ENCODE data around the gene DACH1. TPM values are rescaled to one million over a fixed set of nuclear protein-coding genes. Genes with fewer than 3 reads are reported as not detected.
"Not testable (repeated sequence)": the region's sequence is repeated elsewhere in the genome, so short reads cannot be mapped to it uniquely, and the experiment has no call there.

The DACH1 gene
- total RNA-seq, result 1 to 10 TPM in 3 of 4 donors, under 1 TPM in 1; 0.38 to 5.8 (median 2.5) TPM

DNA sequence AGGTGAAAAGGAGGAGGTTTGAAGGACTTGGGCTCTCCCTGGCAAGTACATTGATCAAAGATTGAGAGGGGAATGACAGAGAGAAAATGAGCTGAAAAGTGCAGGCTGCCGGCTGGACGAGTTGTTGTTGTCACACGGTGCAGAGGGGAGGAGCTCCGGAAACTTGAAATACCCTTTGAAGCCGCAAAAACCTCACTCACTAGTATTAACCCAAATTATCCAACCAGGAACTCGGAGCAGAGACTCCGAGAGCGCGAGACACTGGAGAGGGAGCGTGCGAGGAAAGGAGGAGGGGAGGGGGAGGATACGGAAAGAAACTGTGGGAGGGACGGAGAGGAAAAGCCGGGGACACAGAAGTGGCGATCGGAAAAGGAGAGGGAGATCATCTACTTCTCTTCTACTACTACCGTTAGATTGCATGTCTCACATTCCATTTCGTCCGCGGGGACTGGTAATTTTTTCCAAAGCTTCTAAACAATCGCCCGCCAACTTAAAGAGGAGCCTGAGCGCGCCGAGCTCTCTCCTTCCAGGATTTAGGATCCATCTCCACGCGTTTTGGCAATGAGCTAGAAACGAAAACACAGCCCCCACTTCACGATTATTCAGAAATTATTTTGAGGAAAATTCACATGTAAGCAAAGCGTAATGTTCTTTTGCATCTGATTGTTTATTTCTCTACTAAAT is at the start of gene DACH1:
DACH1 (minus strand) TSS at position 74 of the 684 bp plus-strand sequence.
- no peak for DNase-seq (ENCODE audit: low spot score in 2 of 2)
- peak within 1 kb of the TSS; percentile 35 for H3K4me3 ChIP-seq (ENCODE audit: low read depth, poor library complexity, severe bottlenecking)
- WGBS, 2 donors, result 2% methylated on average over 30 of the region's 30 CpGs
- TF ChIP-seq, protein P1, sequence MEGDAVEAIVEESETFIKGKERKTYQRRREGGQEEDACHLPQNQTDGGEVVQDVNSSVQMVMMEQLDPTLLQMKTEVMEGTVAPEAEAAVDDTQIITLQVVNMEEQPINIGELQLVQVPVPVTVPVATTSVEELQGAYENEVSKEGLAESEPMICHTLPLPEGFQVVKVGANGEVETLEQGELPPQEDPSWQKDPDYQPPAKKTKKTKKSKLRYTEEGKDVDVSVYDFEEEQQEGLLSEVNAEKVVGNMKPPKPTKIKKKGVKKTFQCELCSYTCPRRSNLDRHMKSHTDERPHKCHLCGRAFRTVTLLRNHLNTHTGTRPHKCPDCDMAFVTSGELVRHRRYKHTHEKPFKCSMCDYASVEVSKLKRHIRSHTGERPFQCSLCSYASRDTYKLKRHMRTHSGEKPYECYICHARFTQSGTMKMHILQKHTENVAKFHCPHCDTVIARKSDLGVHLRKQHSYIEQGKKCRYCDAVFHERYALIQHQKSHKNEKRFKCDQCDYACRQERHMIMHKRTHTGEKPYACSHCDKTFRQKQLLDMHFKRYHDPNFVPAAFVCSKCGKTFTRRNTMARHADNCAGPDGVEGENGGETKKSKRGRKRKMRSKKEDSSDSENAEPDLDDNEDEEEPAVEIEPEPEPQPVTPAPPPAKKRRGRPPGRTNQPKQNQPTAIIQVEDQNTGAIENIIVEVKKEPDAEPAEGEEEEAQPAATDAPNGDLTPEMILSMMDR (IDR thresholded peaks at IDR 0.05), result no peak
- no peak for TF ChIP-seq POLR2A (IDR thresholded peaks at IDR 0.05)
- intact Hi-C loops (cut with DNase I; ENCODE audit: low total_unique reads), result no loop called here

DNA sequence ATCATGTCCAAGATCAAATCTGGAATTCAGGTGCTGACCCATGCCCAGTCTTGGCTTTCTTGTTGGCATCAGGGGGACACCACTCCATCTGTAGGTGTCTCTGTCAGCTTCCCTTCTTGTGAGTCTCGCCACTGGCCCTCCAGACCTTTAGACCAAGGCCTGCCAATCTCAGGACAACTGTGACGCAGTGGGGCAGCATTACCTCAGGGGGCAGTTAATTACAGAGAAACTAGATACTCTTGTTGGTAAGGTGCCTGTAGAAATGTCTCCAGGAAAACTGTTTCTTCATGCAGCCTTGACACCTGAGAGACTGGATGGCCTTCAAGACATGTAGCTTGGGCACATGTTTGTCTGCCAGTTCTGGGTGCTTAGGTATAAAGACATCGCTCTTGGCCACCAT is 46.7 kb upstream of the DACH1 start:
- intact Hi-C loops (cut with DNase I; ENCODE audit: low total_unique reads), result no loop called here
- TF ChIP-seq, protein P1 (IDR thresholded peaks at IDR 0.05), result no peak
- no peak for TF ChIP-seq POLR2A (IDR thresholded peaks at IDR 0.05)
- DNase-seq (ENCODE audit: low spot score in 2 of 2), result no peak
- H3K4me3 ChIP-seq (ENCODE audit: low read depth, poor library complexity, severe bottlenecking), result no peak overlapping the region
- 93 to 96% methylated on average over 3 of the region's 3 CpGs for WGBS, 2 donors

DNA sequence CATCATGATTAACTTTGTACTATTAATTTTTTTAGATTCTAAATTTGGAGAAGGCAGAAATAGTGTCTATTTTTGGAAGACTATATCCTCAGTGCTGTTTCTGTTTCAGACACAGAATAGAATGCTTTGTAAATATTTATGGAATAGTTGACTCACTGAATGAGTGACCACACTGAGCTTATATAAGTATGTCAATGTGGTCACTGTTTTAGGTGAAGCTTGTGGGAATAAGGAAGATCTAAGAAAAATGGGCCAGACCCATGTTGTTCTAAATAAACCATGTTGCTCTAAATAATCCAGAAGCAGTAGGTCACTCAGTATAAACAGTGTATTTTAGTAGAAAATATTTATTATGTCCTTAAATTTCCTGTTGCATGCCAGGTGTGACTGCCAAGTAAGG is 45.5 kb upstream of the DACH1 start:
- no peak for DNase-seq (ENCODE audit: low spot score in 2 of 2)
- TF ChIP-seq, protein P1 (IDR thresholded peaks at IDR 0.05), result no peak
- TF ChIP-seq POLR2A (IDR thresholded peaks at IDR 0.05), result no peak
- intact Hi-C loops (cut with DNase I; ENCODE audit: low total_unique reads), result no loop called here
- no peak overlapping the region for H3K4me3 ChIP-seq (ENCODE audit: low read depth, poor library complexity, severe bottlenecking)

DNA sequence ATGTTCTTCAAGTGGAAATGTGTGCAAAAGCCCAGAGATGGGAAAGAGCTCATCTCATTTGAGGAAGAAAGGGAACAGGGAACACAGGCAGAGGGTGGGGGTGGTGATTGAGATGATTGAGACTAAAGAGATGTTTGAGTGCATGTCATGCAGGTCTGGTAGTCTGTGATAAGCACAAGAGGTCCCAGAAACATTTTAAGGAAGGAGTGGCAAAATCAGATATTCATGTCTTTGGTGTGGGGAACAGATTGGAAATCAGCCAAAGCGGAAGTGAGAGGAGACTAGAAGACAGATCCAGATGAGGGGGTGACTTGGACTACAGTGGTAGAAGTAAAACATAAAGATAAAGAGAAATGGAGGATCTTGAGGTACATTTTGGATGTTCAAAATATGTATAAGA is 39.4 kb upstream of the DACH1 start:
- 63 to 72% methylated on average over 1 of the region's 1 CpG for WGBS, 2 donors
- no peak for TF ChIP-seq POLR2A (IDR thresholded peaks at IDR 0.05)
- TF ChIP-seq, protein P1 (IDR thresholded peaks at IDR 0.05), result no peak
- H3K4me3 ChIP-seq (ENCODE audit: low read depth, poor library complexity, severe bottlenecking), result no peak overlapping the region
- DNase-seq (ENCODE audit: low spot score in 2 of 2), result no peak
- intact Hi-C loops (cut with DNase I; ENCODE audit: low total_unique reads), result no loop called here

DNA sequence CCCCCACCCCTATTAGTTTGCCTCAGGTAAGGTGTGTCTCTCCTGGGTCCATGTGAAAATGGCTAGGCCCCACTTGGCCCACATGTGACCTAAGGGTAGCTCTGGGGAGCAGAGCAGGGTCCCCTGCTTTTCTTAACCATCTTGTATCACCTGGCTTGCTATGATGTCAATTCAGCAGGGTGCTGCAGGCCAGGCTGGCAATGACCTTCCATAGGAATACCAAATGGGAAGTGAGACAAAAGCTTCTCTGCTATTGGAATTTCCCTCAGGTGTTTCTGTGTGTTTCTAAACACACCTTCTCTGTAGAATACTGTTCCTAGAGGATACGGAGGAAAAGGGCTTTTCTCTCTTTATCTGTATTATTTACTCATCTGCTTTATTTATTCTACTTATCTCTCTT is 35.7 kb upstream of the DACH1 start:
- intact Hi-C loops (cut with DNase I; ENCODE audit: low total_unique reads), result no loop called here

DNA sequence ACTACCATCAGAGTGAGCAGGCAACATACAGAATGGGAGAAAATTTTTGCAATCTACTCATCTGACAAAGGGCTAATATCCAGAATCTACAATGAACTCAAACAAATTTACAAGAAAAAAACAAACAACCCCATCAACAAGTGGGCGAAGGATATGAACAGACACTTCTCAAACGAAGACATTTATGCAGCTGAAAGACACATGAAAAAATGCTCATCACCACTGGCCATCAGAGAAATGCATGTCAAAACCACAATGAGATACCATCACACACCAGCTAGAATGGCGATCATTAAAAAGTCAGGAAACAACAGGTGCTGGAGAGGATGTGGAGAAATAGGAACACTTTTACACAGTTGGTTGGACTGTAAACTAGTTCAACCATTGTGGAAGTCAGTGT is 26.5 kb upstream of the DACH1 start:
- H3K4me3 ChIP-seq (ENCODE audit: low read depth, poor library complexity, severe bottlenecking), result not testable (repeated sequence)

More for the DNA sequence above, 35.7 kb upstream of the DACH1 start:
- DNase-seq (ENCODE audit: low spot score in 2 of 2), result no peak
- H3K4me3 ChIP-seq (ENCODE audit: low read depth, poor library complexity, severe bottlenecking), result no peak overlapping the region
- 60 to 71% methylated on average over 1 of the region's 1 CpG for WGBS, 2 donors
- no peak for TF ChIP-seq POLR2A (IDR thresholded peaks at IDR 0.05)
- TF ChIP-seq, protein P1 (IDR thresholded peaks at IDR 0.05), result no peak

More for the DNA sequence above, 26.5 kb upstream of the DACH1 start:
- DNase-seq (ENCODE audit: low spot score in 2 of 2); intact Hi-C loops (cut with DNase I; ENCODE audit: low total_unique reads): not testable (repeated sequence)
- 83 to 89% methylated on average over 3 of the region's 3 CpGs for WGBS, 2 donors

Data from lower leg skin (tissue), 4 donors.